GM21619 (cell line): Measurements from ENCODE around the gene GSK3B.

Experiments
- ATAC-seq: cut with Tn5 transposase; IDR thresholded peaks from one replicate; pipeline ENCODE4 v1.9.1; 2021; ENCODE audit not compliant: unreplicated experiment

The GSK3B gene

DNA sequence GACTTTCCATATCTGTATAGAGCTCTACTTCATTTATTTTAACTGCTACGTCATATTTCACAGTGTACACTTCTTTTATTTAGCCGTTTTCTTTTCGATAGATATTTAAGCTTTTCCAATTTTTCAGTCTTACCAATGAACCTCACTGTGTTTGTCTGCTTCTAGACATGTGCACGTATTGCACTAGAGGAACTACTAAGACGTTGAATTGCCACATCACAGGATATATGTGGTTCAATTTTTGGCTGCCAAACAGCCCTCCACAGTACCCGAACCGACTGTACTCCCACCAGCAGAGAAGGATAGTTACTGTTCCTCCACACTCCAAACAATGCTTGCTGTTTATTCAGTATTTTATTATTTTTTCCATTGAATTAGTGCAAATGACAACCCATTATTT is 310.4 kb downstream of the GSK3B start:
- no peak for ATAC-seq

DNA sequence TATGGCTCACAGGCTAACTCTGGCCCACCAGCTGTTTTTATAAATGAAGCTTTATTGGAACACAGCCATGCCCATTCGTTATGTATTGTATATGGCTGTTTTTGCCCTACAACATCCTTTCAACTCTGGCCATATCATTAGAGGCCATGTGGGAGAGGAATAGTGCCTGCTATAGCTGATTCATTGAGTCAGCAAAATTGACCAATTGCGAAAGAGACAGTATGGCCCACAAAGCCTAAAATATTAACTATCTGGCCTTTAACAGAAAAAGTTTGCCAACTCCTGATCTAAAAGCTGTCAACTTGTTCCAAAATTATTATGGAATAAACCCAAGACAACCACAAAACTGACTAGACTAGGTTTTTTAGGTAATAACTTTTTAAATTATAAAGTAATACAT is 311.0 kb downstream of the GSK3B start:
- no peak for ATAC-seq

DNA sequence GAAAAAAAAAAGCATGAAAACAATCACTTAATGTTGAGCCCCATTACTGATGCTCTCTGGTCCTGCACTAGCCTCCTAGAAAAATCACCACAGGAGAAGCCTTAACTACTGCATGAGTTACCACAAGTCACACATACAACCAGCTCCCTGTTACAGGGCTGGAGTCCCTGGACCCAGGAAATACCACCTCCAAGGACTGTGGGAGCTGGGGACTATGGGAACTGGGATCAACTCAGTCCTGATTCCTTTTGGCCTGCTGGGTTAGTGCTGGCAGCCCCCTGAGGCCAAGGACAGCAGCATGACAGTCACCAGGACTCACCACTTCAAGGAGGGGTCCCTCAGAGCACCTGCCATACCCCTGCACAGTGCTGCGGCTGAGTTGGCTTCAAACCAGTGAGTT is 311.8 kb downstream of the GSK3B start:
- ATAC-seq = no peak

DNA sequence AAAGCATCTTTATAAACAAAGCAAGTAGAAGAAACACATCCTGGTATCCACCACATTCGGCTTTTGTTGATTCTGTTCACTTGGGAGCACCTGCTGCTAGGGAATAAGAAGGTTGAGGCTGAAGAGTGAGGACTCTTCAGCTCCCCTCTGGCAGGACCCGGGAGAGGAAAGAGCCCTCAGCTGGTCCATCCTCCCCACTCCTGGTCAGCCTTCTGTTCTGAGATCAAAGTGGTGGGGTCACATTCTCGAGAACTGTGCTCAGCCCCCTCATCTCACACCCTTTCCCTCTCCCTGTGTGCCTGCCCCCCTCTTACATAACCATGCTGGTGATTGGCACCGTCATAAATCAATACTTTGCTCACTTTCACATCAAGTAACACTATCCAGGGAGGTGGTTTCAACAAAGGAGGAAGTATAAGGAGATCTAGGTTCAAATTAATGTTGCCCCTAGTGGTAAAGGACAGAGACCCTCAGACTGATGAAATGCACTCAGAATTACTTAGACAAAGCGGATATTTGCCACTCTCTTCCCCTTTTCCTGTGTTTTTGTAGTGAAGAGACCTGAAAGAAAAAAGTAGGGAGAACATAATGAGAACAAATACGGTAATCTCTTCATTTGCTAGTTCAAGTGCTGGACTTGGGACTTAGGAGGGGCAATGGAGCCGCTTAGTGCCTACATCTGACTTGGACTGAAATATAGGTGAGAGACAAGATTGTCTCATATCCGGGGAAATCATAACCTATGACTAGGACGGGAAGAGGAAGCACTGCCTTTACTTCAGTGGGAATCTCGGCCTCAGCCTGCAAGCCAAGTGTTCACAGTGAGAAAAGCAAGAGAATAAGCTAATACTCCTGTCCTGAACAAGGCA is 312.7 kb downstream of the GSK3B start, which contains the start of gene NR1I2:
Gene NR1I2 (plus strand): TSS at position 772 of the 869 bp plus-strand sequence.
- no peak for ATAC-seq

- ATAC-seq = peak; percentile 90
Measured at GRCh38 chr3:119779731-119780383, 314.4 kb downstream of the GSK3B start.

DNA sequence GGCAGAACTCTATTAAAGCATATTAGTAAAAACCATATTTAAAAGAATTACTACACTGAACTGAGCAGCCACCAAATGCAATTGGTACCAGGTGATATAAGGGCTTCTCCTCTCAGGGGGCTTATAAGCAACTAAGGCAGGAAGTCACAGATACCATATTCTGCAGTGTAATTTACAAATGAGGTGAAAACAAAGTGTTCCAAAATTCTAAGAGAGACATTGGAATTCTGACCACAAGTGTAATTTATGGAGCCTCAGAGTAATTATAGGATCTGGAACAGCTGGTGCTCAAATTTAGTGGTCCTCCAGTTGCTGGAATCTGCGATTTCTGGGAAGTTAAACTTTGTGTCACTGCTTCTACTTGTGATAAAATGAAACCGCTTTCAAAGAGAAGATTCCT is 315.4 kb downstream of the GSK3B start:
- no peak for ATAC-seq

GRCh38 chr3:119778176-119778575 is 316.1 kb downstream of the GSK3B start:
- ATAC-seq = no peak

GRCh38 chr3:119776304-119776703 is 317.9 kb downstream of the GSK3B start:
- no peak for ATAC-seq

GRCh38 chr3:119774444-119774843 is 319.8 kb downstream of the GSK3B start:
- peak; percentile 86 for ATAC-seq
